HepG2 (cell line): ENCODE measurements around the gene COL27A1. TPM values are rescaled to one million over a fixed set of nuclear protein-coding genes. Genes with fewer than 3 reads are reported as not detected.

Source experiments
- AGO1 ChIP-seq: fragments of 200-400 bp; formaldehyde crosslinking; IDR thresholded peaks from 2 replicates; pipeline ENCODE4 v1.6.1; 2017; ENCODE audit warnings: mild to moderate bottlenecking, low read depth, low read length, moderate library complexity; ENCODE audit not compliant: poor library complexity, severe bottlenecking
- AHR ChIP-seq: IDR thresholded peaks from 2 replicates; pipeline ENCODE4 v1.6.1; 2018; ENCODE audit warnings: missing genetic modification reagents, missing compliant biosample characterization
- HOMEZ ChIP-seq: IDR thresholded peaks from 2 replicates; pipeline ENCODE4 v1.6.1; 2016; ENCODE audit warnings: low read depth
- IKZF1 ChIP-seq: fragments of 450-650 bp; IDR thresholded peaks from 2 replicates; pipeline ENCODE4 v1.7.1; 2016
- MEIS2 ChIP-seq: sonication (generic); formaldehyde crosslinking; IDR thresholded peaks from 2 replicates; pipeline ENCODE4 v1.9.0; 2021; ENCODE audit warnings: mild to moderate bottlenecking, missing genetic modification reagents
- MXI1 ChIP-seq: IDR thresholded peaks from 3 replicates; pipeline ENCODE4 v1.6.1; 2012; ENCODE audit warnings: low read depth, low read length, inconsistent platforms, borderline replicate concordance
- NKX3-1 ChIP-seq: sonication (generic); formaldehyde crosslinking; IDR thresholded peaks from 2 replicates; pipeline ENCODE4 v1.5.0; 2020; ENCODE audit warnings: missing genetic modification reagents
- ONECUT2 ChIP-seq: sonication (generic); formaldehyde crosslinking; IDR thresholded peaks from 2 replicates; pipeline ENCODE4 v1.4.0; 2020; ENCODE audit warnings: missing genetic modification reagents
- PAX8 ChIP-seq: sonication (generic); formaldehyde crosslinking; IDR thresholded peaks from 2 replicates; pipeline ENCODE4 v1.8.0; 2022; ENCODE audit warnings: mild to moderate bottlenecking, missing genetic modification reagents, borderline replicate concordance
- SOX13 ChIP-seq, 3 experiments: fragments of 450-650 bp in 1 of 3; sonication (generic) in 1 of 3; formaldehyde crosslinking in 1 of 3; IDR thresholded peaks in 2 of 3; conservative IDR thresholded peaks in 1 of 3; 2 replicates each; pipeline versions ENCODE4 v1.5.0 to v1.6.1; 2016 to 2020; ENCODE audit warnings: antibody characterized with exemption in 1 of 3, mild to moderate bottlenecking in 1 of 3, missing compliant biosample characterization in 1 of 3, missing genetic modification reagents in 1 of 3, moderate library complexity in 1 of 3
- SP140L ChIP-seq: sonication (generic); formaldehyde crosslinking; IDR thresholded peaks from 2 replicates; pipeline ENCODE4 v1.4.0; 2020; ENCODE audit warnings: missing genetic modification reagents, borderline replicate concordance
- SRF ChIP-seq: IDR thresholded peaks from 2 replicates; pipeline ENCODE4 v1.6.1; 2011; ENCODE audit warnings: mild to moderate bottlenecking, low read depth, low read length, moderate library complexity
- USF2 ChIP-seq, 2 experiments: sonication (generic) in 1 of 2; formaldehyde crosslinking in 1 of 2; IDR thresholded peaks; 2 replicates each; pipeline versions ENCODE4 v1.5.1 to v1.6.1; 2011 to 2020; ENCODE audit warnings: borderline replicate concordance in 1 of 2, low read depth in 1 of 2, low read length in 1 of 2, mild to moderate bottlenecking in 1 of 2, missing genetic modification reagents in 1 of 2, moderate library complexity in 1 of 2
- ZFP41 ChIP-seq: sonication (generic); formaldehyde crosslinking; IDR thresholded peaks from 2 replicates; pipeline ENCODE4 v1.4.0; 2020; ENCODE audit warnings: mild to moderate bottlenecking, missing genetic modification reagents, borderline replicate concordance
- ZNF12 ChIP-seq: sonication (generic); formaldehyde crosslinking; IDR thresholded peaks from 2 replicates; pipeline ENCODE4 v1.5.0; 2020; ENCODE audit warnings: missing genetic modification reagents
- ZNF549 ChIP-seq: sonication (generic); formaldehyde crosslinking; IDR thresholded peaks from 2 replicates; pipeline ENCODE4 v1.5.0; 2020; ENCODE audit warnings: missing genetic modification reagents
- ZNF564 ChIP-seq: sonication (generic); formaldehyde crosslinking; IDR thresholded peaks from 2 replicates; pipeline ENCODE4 v1.8.1; 2023; ENCODE audit warnings: mild to moderate bottlenecking, missing genetic modification reagents
- polyA plus RNA-seq, 8 experiments: library from polyadenylated mRNA; depleted of rRNA in 3 of 8; stranded (reverse) in 7 of 8; unstranded in 1 of 8; fragments of >200 nt; fragmentation: Illumina TruSeq in 4 of 8; extraction: Trizol in 4 of 8; gene quantifications; 2 replicates each; pipeline versions ENCODE4 v1.2.1 to v1.2.3, GENCODE V29; 2011 to 2016; ENCODE audit warnings: low read depth in 4 of 8, missing spikeins in 1 of 8, mixed read lengths in 1 of 8; ENCODE audit not compliant: insufficient read depth in 1 of 8
- total RNA-seq, 5 experiments: library from RNA; depleted of rRNA; stranded (reverse); fragments of >200 nt; fragmentation: Illumina TruSeq; extraction: Trizol; gene quantifications; 2 replicates each; pipeline ENCODE4 v1.2.3, GENCODE V29; 2016; ENCODE audit warnings: low read depth in 1 of 5
- TF ChIP-seq, protein P1 (sequence below): sonication (generic); formaldehyde crosslinking; IDR thresholded peaks from 2 replicates; pipeline ENCODE4 v1.8.0; 2022; ENCODE audit warnings: mild to moderate bottlenecking, missing genetic modification reagents; ENCODE audit not compliant: insufficient replicate concordance

COL27A1 gene
- total and polyA plus RNA-seq, 2 of the 13 experiments (the other 11 are each of a cell fraction or from before 2014, with no cell fraction given): 71.3 to 89.1 TPM

GRCh38 chr9:114108016-114108833 lies 47.1 kb upstream of the COL27A1 start (continued):
- TF ChIP-seq, protein P1, sequence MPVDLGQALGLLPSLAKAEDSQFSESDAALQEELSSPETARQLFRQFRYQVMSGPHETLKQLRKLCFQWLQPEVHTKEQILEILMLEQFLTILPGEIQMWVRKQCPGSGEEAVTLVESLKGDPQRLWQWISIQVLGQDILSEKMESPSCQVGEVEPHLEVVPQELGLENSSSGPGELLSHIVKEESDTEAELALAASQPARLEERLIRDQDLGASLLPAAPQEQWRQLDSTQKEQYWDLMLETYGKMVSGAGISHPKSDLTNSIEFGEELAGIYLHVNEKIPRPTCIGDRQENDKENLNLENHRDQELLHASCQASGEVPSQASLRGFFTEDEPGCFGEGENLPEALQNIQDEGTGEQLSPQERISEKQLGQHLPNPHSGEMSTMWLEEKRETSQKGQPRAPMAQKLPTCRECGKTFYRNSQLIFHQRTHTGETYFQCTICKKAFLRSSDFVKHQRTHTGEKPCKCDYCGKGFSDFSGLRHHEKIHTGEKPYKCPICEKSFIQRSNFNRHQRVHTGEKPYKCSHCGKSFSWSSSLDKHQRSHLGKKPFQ (CRISPR knock-in tag): no peak
- TF ChIP-seq SOX13 (IDR thresholded peaks at IDR 0.05) (no peak), SOX13 (CRISPR knock-in tag; conservative IDR thresholded peaks at IDR 0.05 in 1 of 2, IDR thresholded peaks at IDR 0.05 in 1 of 2) (peak in 1 of 2 experiments; percentile 58; a peak in 2 of 4 replicates), NKX3-1 (no peak), ZNF12 (CRISPR knock-in tag) (no peak), ZNF549 (CRISPR knock-in tag) (no peak), SP140L (no peak), MEIS2 (CRISPR knock-in tag) (peak; percentile 64; the same call in 1 of the 2 replicates), AGO1 (no peak), USF2 (IDR thresholded peaks at IDR 0.05; ENCODE audit: low read depth, low read length) (no peak), USF2 (CRISPR knock-in tag; IDR thresholded peaks at IDR 0.05; ENCODE audit: borderline replicate concordance) (no peak), ZFP41 (CRISPR knock-in tag) (no peak), ZNF564 (no peak), ONECUT2 (no peak), SRF (no peak), HOMEZ (CRISPR knock-in tag) (no peak), PAX8 (CRISPR knock-in tag) (no peak), IKZF1 (no peak), MXI1 (no peak; the same call in 2 of the 3 replicates), AHR (CRISPR knock-in tag) (no peak)
